ENCODE data around the gene ULK2.

GRCh38 chr17:19733953-19734526 lies 133.7 kb downstream of the ULK2 start:
- TF ChIP-seq CTCF (IDR thresholded peaks at IDR 0.05), result no peak
- TF ChIP-seq POLR2AphosphoS5 (IDR thresholded peaks at IDR 0.05; ENCODE audit: low read depth, low read length), result no peak
- no peak for TF ChIP-seq SIN3A (IDR thresholded peaks at IDR 0.05; ENCODE audit: borderline replicate concordance, insufficient read depth, low read depth, low read length)
- no peak for TF ChIP-seq REST (IDR thresholded peaks at IDR 0.05; ENCODE audit: insufficient read depth in 1 of 2, low read depth in 2 of 2, low read length in 1 of 2)

All from Panc1 (cell line).